ENCODE results near the gene ABCC8.

GRCh38 chr11:17406082-17406817, 70.4 kb downstream of the ABCC8 start:
- no peak for TF ChIP-seq CTCF (IDR thresholded peaks at IDR 0.05)
- TF ChIP-seq CREM (CRISPR knock-in tag; IDR thresholded peaks at IDR 0.05) = no peak
- no peak for TF ChIP-seq ZBTB21 (CRISPR knock-in tag; IDR thresholded peaks at IDR 0.05; ENCODE audit: borderline replicate concordance)
- TF ChIP-seq USF1 (CRISPR knock-in tag; IDR thresholded peaks at IDR 0.05) = no peak
- no peak for TF ChIP-seq USF2 (CRISPR knock-in tag; IDR thresholded peaks at IDR 0.05)
- TF ChIP-seq HMGA2 (CRISPR knock-in tag; IDR thresholded peaks at IDR 0.05) = no peak
- TF ChIP-seq E2F1 (CRISPR knock-in tag; IDR thresholded peaks at IDR 0.05) = no peak
- no peak for TF ChIP-seq MYBL2 (CRISPR knock-in tag; IDR thresholded peaks at IDR 0.05)
- TF ChIP-seq NR1H2 (CRISPR knock-in tag; IDR thresholded peaks at IDR 0.05) = no peak
- no peak for TF ChIP-seq JUN (CRISPR knock-in tag; IDR thresholded peaks at IDR 0.05)

Measured in WTC11 (cell line).